Pulmonary artery endothelial cell (primary cell): Measurements from ENCODE around the gene TCF25. TPM values are rescaled to one million over a fixed set of nuclear protein-coding genes. Genes with fewer than 3 reads are reported as not detected.

Experiments used
- total RNA-seq: library from RNA; depleted of rRNA; stranded (reverse); fragments of >200 nt; gene quantifications from 2 replicates; pipeline ENCODE4 v1.2.3, GENCODE V29; 2014

TCF25 gene
- total RNA-seq, 1 donor from 2014 or later, result 226 TPM

Other genes starting within 250 kb of the TCF25 start
- gene CHMP1A, start 215.9 kb upstream of the TCF25 start, total RNA-seq, result 88.8 and 101 TPM in 2 replicates
- 2.2 and 3.3 TPM in 2 replicates for gene SPATA33, start 215.8 kb upstream of the TCF25 start, total RNA-seq
- 37.9 and 51.5 TPM in 2 replicates for gene CDK10, start 186.9 kb upstream of the TCF25 start, total RNA-seq
- 14.8 and 16.3 TPM in 2 replicates for gene SPATA2L, start 171.9 kb upstream of the TCF25 start, total RNA-seq
- gene VPS9D1, start 152.7 kb upstream of the TCF25 start, total RNA-seq, result 5.9 and 7.1 TPM in 2 replicates
- 18.9 and 25.8 TPM in 2 replicates for gene ZNF276, start 152.1 kb upstream of the TCF25 start, total RNA-seq
- gene FANCA, start 56.9 kb upstream of the TCF25 start, total RNA-seq, result 15.9 and 24.4 TPM in 2 replicates
- 0.20 and 1.2 TPM in 2 replicates for gene SPIRE2, start 45.1 kb upstream of the TCF25 start, total RNA-seq
- gene MC1R, start 45.3 kb downstream of the TCF25 start, total RNA-seq, result 2.3 and 2.7 TPM in 2 replicates
- gene TUBB3, start 49.8 kb downstream of the TCF25 start, total RNA-seq, result 156 and 237 TPM in 2 replicates
- gene DEF8, start 75.2 kb downstream of the TCF25 start, total RNA-seq, result 113 and 116 TPM in 2 replicates
- gene DBNDD1, start 145.9 kb downstream of the TCF25 start, total RNA-seq, result 14.0 and 17.7 TPM in 2 replicates
- not detected in 2 replicates for gene PRDM7, start 203.7 kb downstream of the TCF25 start, total RNA-seq